Spleen (tissue), 11 donors: ENCODE measurements around the gene HEXD. TPM values are rescaled to one million over a fixed set of nuclear protein-coding genes. Genes with fewer than 3 reads are reported as not detected.

Experiments
- DNase-seq: peaks from one replicate; pipeline ENCODE4 v3.0.0-alpha.2; 2020
- H3K27ac ChIP-seq, 8 donors: fragments of 200-600 bp; sonication (generic) in 7 of 8; 1 replicate in 4 of 8; 2 replicates in 4 of 8; pipeline versions ENCODE4 v1.5.0 to v1.8.0; 2016 to 2021; ENCODE audit warnings: inconsistent platforms in 4 of 8, mild to moderate bottlenecking in 4 of 8, moderate library complexity in 1 of 8
- H3K27me3 ChIP-seq, 7 donors: fragments of 200-600 bp; sonication (generic) in 6 of 7; replicated peaks in 1 of 7; 1 replicate in 4 of 7; 2 replicates in 3 of 7; pipeline versions ENCODE4 v1.5.0 to v1.8.0; 2016 to 2021; ENCODE audit warnings: inconsistent platforms in 3 of 7, mild to moderate bottlenecking in 1 of 7
- H3K36me3 ChIP-seq, 6 donors: fragments of 200-600 bp; sonication (generic) in 5 of 6; 1 replicate in 4 of 6; 2 replicates in 2 of 6; pipeline versions ENCODE4 v1.5.0 to v1.8.0; 2016 to 2021; ENCODE audit warnings: inconsistent platforms in 2 of 6
- H3K4me1 ChIP-seq, 6 donors: fragments of 200-600 bp; sonication (generic) in 5 of 6; 1 replicate in 3 of 6; 2 replicates in 3 of 6; pipeline versions ENCODE4 v1.5.0 to v1.8.0; 2016 to 2021; ENCODE audit warnings: inconsistent platforms in 3 of 6
- H3K4me3 ChIP-seq, 8 donors: fragments of 200-600 bp; sonication (generic) in 7 of 8; 1 replicate in 4 of 8; 2 replicates in 4 of 8; pipeline versions ENCODE4 v1.5.0 to v1.8.0; 2016 to 2021; ENCODE audit warnings: inconsistent platforms in 4 of 8, mild to moderate bottlenecking in 4 of 8, moderate library complexity in 2 of 8
- H3K9me3 ChIP-seq, 8 donors: fragments of 200-600 bp; sonication (generic) in 7 of 8; 1 replicate in 4 of 8; 2 replicates in 4 of 8; pipeline versions ENCODE4 v1.5.0 to v1.8.0; 2016 to 2021; ENCODE audit warnings: inconsistent platforms in 4 of 8
- POLR2A ChIP-seq, 3 donors: fragments of 450-650 bp; IDR thresholded peaks; one replicate each; pipeline ENCODE4 v1.5.1; 2017; ENCODE audit warnings: antibody characterized with exemption in 3 of 3, mild to moderate bottlenecking in 1 of 3
- POLR2AphosphoS5 ChIP-seq, 3 donors: sonication (generic); formaldehyde crosslinking; IDR thresholded peaks; one replicate each; pipeline ENCODE4 v1.5.1; 2017; ENCODE audit warnings: antibody characterized with exemption in 3 of 3
- WGBS, 5 donors: extraction: QIAGEN DNeasy Blood & Tissue Kit in 3 of 5; methylation state at CpG; one replicate each; pipeline versions ENCODE4 v1.1.5 to v1.1.7; 2013 to 2018; 5-methylcytosine and 5-hydroxymethylcytosine counted together
- intact Hi-C: fragments of 100-400 bp; cut with DNase I; formaldehyde crosslinking; loops from one replicate; pipeline ENCODE4 v1.15.0; 2023; ENCODE audit warnings: low total_unique reads
- polyA plus RNA-seq, 3 donors: library from polyadenylated mRNA; stranded (reverse); fragments of 200-250 nt; gene quantifications; one replicate each; pipeline ENCODE4 v1.2.1, GENCODE V29; 2013
- total RNA-seq, 7 donors: library from RNA; depleted of rRNA in 3 of 7; stranded (reverse); fragments of >200 nt in 3 of 7; fragmentation: NEBNext Ultra II Directional in 4 of 7; extraction: Animal tissue kit (Norgen Biotek cat#: 25700) in 4 of 7; gene quantifications; one replicate each; pipeline versions ENCODE4 v1.1.0 to v1.2.1, GENCODE V29; 2016 to 2021
- TF ChIP-seq, protein P1 (sequence below), 11 experiments: fragments of 200-600 bp in 7 of 11; fragments of 450-650 bp in 4 of 11; sonication (generic) in 4 of 11; IDR thresholded peaks in 8 of 11; conservative IDR thresholded peaks in 3 of 11; 1 replicate in 7 of 11; 2 replicates in 4 of 11; pipeline versions ENCODE4 v1.4.0 to v1.8.0; 2016 to 2021; ENCODE audit warnings: antibody characterized with exemption in 11 of 11, inconsistent platforms in 4 of 11, mild to moderate bottlenecking in 1 of 11
- donor health status: healthy with polysubstance abuse.
- donor health status: DM: no; HTN: no; CAD: no; lungs with moderate emphysema.
- donor health status: DM: no; HTN: no; CAD: no.
- donor health status: Bipolar disorder and iron deficiency.
- donor health status: healthy.
- donor health status: DM: no; HTN: no; CAD: no.
- donor health status: DM: yes; HTN: yes; CAD: no.

Gene HEXD
- total and polyA plus RNA-seq, 10 donors = 62.3 to 272 (median 74.7) TPM

- TF ChIP-seq, protein P1, sequence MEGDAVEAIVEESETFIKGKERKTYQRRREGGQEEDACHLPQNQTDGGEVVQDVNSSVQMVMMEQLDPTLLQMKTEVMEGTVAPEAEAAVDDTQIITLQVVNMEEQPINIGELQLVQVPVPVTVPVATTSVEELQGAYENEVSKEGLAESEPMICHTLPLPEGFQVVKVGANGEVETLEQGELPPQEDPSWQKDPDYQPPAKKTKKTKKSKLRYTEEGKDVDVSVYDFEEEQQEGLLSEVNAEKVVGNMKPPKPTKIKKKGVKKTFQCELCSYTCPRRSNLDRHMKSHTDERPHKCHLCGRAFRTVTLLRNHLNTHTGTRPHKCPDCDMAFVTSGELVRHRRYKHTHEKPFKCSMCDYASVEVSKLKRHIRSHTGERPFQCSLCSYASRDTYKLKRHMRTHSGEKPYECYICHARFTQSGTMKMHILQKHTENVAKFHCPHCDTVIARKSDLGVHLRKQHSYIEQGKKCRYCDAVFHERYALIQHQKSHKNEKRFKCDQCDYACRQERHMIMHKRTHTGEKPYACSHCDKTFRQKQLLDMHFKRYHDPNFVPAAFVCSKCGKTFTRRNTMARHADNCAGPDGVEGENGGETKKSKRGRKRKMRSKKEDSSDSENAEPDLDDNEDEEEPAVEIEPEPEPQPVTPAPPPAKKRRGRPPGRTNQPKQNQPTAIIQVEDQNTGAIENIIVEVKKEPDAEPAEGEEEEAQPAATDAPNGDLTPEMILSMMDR (IDR thresholded peaks at IDR 0.05 in 8 of 11, conservative IDR thresholded peaks at IDR 0.05 in 3 of 11) = no peak
- TF ChIP-seq POLR2A (IDR thresholded peaks at IDR 0.05) (no peak), POLR2AphosphoS5 (IDR thresholded peaks at IDR 0.05) (no peak)
- peak overlapping the region in 6 of 8 donors; percentile 14 to 93 (median 84) for H3K4me3 ChIP-seq
- intact Hi-C loops = no loop called here
- WGBS, 5 donors = 35 to 48% (median 40%) methylated on average over 2 of the region's 2 CpGs
- peaks cover 0 to 6% (median 0%) of the 10 kb centered on the region in 8 donors for H3K9me3 ChIP-seq
- DNase-seq = no peak
- H3K27me3 ChIP-seq = no peaks in the 10 kb centered on the region
- peaks cover 18 to 57% (median 35%) of the 10 kb centered on the region in 6 donors for H3K4me1 ChIP-seq
- H3K36me3 ChIP-seq = peaks cover 0 to 42% (median 10%) of the 10 kb centered on the region in 6 donors
- peak overlapping the region in 7 of 8 donors; percentile 60 to 97 (median 92) for H3K27ac ChIP-seq
Observed at GRCh38 chr17:82419540-82419939, 1.4 kb downstream of the HEXD start.

- Histone ChIP-seq H3K4me1 (peaks cover 8 to 27% (median 11%) of the 10 kb centered on the region in 6 donors), H3K4me3 (no peak overlapping the region), H3K27ac (no peak overlapping the region), H3K9me3 (peaks cover 0 to 6% (median 0%) of the 10 kb centered on the region in 8 donors), H3K27me3 (no peaks in the 10 kb centered on the region), H3K36me3 (peaks cover 0 to 49% (median 12%) of the 10 kb centered on the region in 6 donors)
- intact Hi-C loops = no loop called here
- DNase-seq = no peak
- 86 to 92% (median 88%) methylated on average over 25 of the region's 25 CpGs for WGBS, 5 donors
- TF ChIP-seq POLR2AphosphoS5 (IDR thresholded peaks at IDR 0.05) = peak in 1 of 3 donors; percentile 26
- TF ChIP-seq POLR2A (IDR thresholded peaks at IDR 0.05) = no peak
- TF ChIP-seq, protein P1 (IDR thresholded peaks at IDR 0.05 in 8 of 11, conservative IDR thresholded peaks at IDR 0.05 in 3 of 11) = peak in 10 of 11 experiments; percentile 31 to 79 (median 62)
Observed at GRCh38 chr17:82424001-82424862, 6.1 kb downstream of the HEXD start.

DNA sequence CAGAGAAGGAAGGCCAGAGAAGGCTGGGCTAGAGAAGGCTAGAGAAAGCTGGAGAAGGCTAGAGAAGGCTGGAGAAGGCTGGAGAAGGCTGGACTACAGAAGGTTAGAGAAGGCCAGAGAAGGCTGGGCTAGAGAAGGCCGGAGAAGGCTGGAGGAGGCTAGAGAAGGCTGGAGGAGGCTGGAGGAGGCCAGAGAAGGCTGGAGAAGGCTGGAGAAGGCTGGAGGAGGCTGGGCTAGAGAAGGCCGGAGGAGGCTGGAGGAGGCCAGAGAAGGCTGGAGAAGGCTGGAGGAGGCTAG is 6.7 kb downstream of the HEXD start:
- peaks cover 0 to 6% (median 0%) of the 10 kb centered on the region in 8 donors for H3K9me3 ChIP-seq
- WGBS, 5 donors = 86 to 100% (median 94%) methylated on average over 2 of the region's 2 CpGs
- DNase-seq = no peak
- intact Hi-C loops = no loop called here
- no peak overlapping the region for H3K4me3 ChIP-seq
- peaks cover 2 to 27% (median 5%) of the 10 kb centered on the region in 6 donors for H3K4me1 ChIP-seq
- no peak for TF ChIP-seq POLR2A (IDR thresholded peaks at IDR 0.05)
- TF ChIP-seq, protein P1 (IDR thresholded peaks at IDR 0.05 in 8 of 11, conservative IDR thresholded peaks at IDR 0.05 in 3 of 11) = peak in 1 of 11 experiments; percentile 1
- H3K27ac ChIP-seq = no peak overlapping the region
- peaks cover 0 to 53% (median 12%) of the 10 kb centered on the region in 6 donors for H3K36me3 ChIP-seq
- no peaks in the 10 kb centered on the region for H3K27me3 ChIP-seq

DNA sequence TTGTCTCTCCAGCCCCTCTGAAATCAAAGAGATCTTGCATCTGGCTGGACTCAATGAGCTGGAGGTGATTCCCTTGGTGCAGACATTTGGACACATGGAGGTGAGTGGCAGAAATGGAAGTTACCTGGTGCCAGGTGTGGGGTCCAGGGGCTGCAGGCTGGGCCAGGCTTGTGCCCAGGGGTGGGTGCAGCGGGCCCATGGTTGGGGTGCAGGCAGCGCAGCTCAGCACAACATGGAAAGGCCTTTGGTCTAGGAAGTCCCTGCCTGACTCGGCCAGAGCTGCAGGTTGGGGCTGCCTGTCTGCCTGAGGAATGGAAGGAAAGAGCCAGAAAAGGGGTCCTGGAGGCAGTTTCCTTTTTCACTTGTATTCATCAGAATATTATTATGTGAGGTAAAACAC is 10.4 kb downstream of the HEXD start:
- Histone ChIP-seq H3K36me3 (peaks cover 0 to 44% (median 0%) of the 10 kb centered on the region in 6 donors), H3K4me3 (no peak overlapping the region), H3K4me1 (peaks cover 0 to 28% (median 2%) of the 10 kb centered on the region in 6 donors), H3K9me3 (no peaks in the 10 kb centered on the region), H3K27ac (peak overlapping the region in 1 of 8 donors; percentile 21), H3K27me3 (no peaks in the 10 kb centered on the region)
- intact Hi-C loops = no loop called here
- peak in 1 of 3 donors; percentile 20 for TF ChIP-seq POLR2AphosphoS5 (IDR thresholded peaks at IDR 0.05)
- TF ChIP-seq, protein P1 (IDR thresholded peaks at IDR 0.05 in 8 of 11, conservative IDR thresholded peaks at IDR 0.05 in 3 of 11) = no peak
- WGBS, 5 donors = 94 to 98% (median 96%) methylated on average over 3 of the region's 3 CpGs
- no peak for DNase-seq
